ENCODE data around the gene SEC11C.
"Not testable (repeated sequence)": the region's sequence is repeated elsewhere in the genome, so short reads cannot be mapped to it uniquely, and the experiment has no call there.

The SEC11C gene

GRCh38 chr18:59139615-59140301 lies at the start of gene SEC11C:
TSS of gene SEC11C (plus strand) at chr18:59139884. CDS start at chr18:59139949, 65 bp downstream.
- DNase-seq (ENCODE audit: low read depth in 4 of 4, low spot score in 1 of 4): peak; percentile 76 to 92 (median 84)

DNA sequence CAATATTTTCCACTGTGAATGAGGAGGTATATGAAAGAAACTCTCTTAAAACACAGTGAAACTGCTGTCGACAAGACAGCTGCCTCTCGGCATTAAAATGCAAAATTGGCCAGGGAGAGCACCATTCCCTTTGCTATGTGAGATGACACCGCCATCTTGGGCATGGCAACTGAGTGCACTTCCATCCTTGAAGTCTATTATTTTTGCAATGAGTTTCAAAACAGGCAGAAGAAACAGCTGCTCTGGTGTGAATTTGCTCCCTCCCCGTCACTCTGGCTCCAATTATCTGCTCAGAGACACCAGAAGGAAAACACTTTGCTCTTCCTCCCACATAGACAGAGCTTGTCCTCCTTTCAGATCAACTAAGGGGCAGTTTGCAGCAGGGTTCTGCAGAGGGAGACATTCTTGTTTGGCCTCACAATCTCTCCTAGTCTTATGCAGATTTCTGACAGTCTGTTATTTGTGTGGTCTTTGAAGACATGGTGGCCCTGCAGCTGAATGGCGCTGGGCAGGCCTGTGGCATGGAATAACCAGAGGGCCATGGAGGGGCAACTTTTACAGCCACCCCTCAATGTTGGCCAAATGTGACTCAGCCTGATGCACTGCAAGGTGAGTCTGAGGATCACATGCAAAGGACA lies 48.6 kb upstream of the SEC11C start:
- no peak for DNase-seq (ENCODE audit: low read depth in 4 of 4, low spot score in 1 of 4)

- DNase-seq (ENCODE audit: low read depth in 4 of 4, low spot score in 1 of 4): no peak
These were observed 46.0 kb upstream of the SEC11C start for GRCh38 chr18:59093668-59094067.

- no peak for DNase-seq (ENCODE audit: low read depth in 4 of 4, low spot score in 1 of 4)
These were observed 45.1 kb upstream of the SEC11C start for GRCh38 chr18:59094569-59094968.

DNA sequence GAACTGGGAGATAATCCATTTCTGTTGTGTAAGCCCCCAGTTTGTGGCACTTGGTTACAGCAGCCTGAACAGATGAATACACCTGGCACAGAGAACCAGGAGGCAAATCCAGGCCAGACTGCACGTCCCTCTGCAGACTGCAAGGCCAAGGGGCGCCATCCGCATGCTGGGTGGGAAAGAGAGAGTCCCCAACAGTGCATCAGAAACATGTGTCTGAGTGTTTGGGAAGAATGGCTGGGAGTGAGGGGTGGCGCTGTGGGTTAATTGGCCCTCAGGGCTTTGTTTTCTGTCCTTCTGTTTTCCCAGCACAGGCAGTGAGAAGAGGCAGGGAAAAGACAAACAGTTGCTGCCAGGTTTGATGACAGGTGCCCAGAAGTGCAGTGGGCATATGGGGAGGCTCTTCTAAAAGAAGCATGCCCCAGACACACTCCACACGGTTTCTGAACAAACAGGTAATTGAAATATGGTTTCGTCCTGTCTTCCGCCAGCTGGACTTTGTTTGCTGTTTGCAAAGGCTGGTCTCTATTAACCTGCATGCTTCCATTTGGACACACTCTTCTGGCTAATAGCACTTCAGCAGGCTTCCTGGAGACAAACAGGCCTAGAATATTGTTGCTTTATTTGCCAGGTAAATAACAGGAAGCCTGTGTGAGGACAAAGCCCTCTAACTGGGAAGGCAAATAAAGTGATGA lies 43.4 kb upstream of the SEC11C start:
- no peak for DNase-seq (ENCODE audit: low read depth in 4 of 4, low spot score in 1 of 4)

DNA sequence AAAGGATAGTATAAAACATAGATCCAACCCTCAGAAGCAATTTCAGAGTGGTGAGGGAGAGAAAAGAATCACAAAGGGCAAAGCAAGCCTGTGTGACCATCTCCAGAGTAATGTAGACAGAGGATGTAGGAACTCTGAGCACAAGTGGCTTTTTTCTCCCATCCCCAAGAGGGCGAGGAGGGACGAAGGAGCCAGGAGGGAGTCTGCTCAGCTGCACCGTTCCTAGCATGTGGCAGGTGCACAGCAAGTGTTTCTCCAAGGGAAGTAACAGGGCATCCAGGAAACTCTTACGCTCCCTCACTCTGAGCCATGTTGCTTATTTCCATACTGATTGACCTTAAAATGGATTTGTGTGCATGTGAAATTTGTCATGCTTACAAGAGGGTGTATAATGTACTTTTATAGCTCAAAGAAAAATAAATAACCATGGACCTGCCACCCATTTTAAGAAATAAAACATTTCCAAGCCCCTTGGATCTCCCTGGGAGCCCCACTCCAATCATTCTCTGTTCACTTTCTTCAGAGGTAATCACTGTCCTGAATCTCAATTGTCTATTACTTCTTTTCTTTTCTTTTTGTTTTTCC lies 37.8 kb upstream of the SEC11C start:
- DNase-seq (ENCODE audit: low read depth in 4 of 4, low spot score in 1 of 4): no peak

DNA sequence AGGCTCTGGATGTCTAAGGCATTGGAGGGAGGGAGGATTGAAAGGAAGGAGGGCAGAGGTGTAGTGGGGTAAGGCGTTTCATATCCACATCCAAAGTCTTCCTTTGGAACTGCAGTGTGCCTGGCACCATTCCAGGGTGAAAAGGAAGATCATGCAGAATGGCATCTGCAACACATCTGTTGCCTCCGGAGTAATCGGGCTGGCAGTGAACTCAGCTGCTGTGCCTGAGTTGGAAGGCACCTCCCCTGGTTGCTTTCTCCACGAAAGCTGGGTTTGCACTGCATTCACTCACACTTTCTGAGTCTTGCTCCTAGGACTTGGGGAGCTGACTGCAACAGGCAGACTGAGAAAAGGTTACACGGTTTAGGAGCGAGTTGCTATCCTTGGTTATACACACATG lies 30.3 kb upstream of the SEC11C start:
- DNase-seq (ENCODE audit: low read depth in 4 of 4, low spot score in 1 of 4): no peak

GRCh38 chr18:59114160-59114559 lies 25.5 kb upstream of the SEC11C start:
- no peak for DNase-seq (ENCODE audit: low read depth in 4 of 4, low spot score in 1 of 4)

DNA sequence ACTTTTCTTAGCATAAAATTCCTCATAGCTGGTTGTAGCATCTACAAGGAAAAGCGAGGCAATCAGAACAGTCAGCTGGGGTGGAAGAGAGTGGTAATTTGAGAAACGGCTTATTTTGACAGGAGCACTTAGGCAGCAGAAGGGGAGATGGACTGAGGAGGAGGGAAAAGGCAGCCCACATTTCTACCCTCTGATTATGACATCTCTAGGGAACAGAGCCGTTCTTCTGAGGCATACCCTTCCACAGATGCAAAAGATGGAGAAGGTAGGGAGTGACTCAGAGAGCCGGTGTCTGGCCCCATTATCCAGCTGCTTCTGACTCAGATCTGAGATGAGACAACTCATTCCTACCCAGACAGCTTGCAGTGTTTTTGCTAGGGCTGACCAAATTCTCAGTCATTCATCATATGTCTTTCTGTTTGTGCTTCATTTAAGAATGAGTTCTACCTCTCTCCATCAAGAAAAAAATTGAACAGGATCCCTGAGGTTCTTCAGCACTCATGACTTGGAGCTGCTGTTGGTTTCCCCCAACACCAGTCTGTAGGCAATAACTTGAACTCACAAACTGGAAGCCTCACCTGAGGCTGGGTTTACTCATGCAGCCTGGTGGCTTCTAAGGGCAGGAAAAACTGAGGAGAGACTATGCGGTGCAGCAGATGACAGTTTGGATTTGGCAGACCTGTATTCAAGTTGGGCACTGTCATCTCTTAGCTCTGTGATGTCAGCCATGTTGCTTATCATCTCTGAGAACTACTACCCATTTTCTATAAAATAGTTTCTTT lies 15.9 kb upstream of the SEC11C start:
- DNase-seq (ENCODE audit: low read depth in 4 of 4, low spot score in 1 of 4): no peak

- DNase-seq (ENCODE audit: low read depth in 4 of 4, low spot score in 1 of 4): no peak
These were observed 15.3 kb upstream of the SEC11C start for GRCh38 chr18:59124370-59124704.

DNA sequence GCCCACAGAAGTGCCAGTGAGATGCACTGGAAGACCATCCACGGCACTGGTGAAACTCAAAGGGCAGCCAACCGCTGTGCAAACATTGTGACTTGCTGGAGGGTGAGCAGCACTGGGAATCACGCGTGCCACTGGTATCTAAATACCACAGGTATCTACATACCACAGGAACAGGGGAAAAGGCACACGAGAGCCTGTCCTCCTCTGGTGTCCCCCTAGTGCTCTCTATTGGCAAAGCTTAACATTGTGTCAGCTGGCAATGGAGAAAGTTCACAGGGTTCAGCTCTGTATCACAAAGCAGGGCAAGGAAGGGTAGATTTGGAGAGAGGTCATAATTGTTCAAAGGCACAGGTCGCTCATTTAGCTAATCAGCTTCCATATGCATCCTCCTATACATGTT lies 12.6 kb upstream of the SEC11C start:
- DNase-seq (ENCODE audit: low read depth in 4 of 4, low spot score in 1 of 4): no peak

DNA sequence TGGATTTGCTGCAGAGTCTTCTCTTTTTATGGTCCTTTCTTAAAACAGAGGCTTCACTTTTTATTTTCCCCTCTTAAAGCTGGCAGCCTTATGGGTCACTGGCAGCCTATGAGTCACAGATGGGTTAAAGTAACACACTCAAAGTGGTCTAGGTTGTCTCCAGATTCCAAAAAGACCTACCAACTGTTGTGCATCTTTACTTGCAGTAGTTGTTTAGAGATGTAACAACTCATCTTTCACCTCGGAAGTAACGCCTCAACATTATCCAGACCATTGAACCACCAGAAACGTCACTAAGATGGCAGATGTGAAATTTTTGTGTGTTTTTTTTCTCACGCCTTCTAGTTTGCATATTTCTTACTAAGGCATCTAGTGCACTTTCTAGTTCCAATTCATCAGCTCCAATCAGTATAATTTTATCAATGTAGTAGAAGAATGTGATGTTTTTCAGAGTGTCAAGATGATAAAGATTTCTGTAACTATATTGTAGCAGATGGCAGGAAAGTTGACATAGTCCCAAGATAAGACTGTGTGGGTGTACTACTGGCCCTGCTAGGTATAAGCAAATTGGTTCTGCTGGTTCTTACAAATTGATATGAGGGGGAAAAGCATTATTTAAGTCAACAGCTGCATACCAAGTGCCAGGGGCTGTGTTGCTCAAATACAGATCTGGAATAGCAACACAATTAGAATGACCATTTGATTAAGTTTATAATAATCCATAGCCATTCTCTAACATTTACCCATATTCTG lies 9.6 kb upstream of the SEC11C start:
- DNase-seq (ENCODE audit: low read depth in 4 of 4, low spot score in 1 of 4): no peak

DNA sequence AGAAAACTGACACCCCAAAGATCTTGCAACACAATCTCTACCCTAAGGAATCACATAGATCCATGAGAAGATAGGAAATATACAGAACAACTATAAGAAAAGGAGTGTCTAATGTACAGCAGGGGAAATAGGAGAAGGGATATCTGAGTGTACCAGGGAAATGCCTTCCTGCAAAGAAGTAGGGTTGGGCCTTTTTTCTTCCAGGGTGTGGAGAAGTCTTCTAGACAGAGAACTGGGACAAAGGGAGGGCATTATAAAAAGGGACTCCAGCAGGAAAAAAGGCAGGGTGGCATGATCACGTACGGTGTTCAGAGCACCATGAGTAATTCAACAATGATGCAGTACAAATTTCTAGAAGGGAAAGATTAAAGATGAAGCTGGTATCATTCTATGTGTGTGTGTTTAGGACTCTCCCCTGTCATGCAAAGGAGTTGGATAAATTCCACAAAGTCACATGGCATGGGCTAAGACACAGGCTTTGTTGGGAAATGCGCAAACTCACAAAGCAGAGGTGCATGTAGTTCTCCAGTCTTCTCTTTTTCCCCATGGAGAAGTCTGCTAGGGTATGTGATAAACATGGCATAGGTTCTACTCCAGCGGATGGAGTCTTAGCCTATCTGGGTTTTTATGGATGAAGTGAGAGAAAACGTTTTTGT lies 6.7 kb upstream of the SEC11C start:
- no peak for DNase-seq (ENCODE audit: low read depth in 4 of 4, low spot score in 1 of 4)

DNA sequence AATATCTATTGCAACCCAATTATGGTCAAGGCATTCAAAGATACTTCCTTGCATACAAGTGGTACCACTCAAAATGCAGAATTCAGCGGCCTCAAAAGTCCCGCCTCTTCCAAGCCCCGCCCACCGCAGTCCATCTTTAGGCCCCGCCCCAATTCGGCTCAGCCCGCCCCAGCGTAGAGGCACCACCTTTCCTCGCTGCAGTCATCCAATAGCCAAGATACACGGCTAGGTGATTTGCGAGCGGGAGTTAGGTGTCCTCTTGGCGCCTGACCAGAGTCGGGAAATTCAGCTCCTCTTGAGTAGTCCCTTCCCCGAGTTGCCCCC lies 431 bp upstream of the SEC11C start:
- DNase-seq (ENCODE audit: low read depth in 4 of 4, low spot score in 1 of 4): peak; percentile 80 to 88 (median 86)

GRCh38 chr18:59140302-59140885 lies 710 bp downstream of the SEC11C start:
- DNase-seq (ENCODE audit: low read depth in 4 of 4, low spot score in 1 of 4): no peak

GRCh38 chr18:59141294-59142068 lies 1.8 kb downstream of the SEC11C start:
- DNase-seq (ENCODE audit: low read depth in 4 of 4, low spot score in 1 of 4): no peak

DNA sequence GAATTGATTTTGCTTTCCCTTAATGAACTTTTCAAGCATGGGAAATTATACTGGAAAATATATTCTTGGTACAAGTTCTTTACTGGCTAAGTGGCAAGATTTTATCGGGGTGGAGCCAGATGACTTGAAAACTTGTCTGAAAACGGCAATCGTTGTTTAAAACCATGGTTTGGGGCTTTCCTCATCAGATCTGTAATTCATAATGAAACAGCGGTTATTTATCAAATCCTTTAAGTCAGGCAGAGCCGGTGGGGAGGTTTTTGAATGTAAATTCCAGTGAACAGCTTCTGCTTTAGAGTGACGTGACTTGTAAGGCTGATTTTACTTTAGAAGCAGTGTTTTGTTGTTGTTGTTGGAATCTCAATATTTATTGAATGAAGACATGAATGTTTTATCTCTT lies 2.6 kb downstream of the SEC11C start:
- no peak for DNase-seq (ENCODE audit: low read depth in 4 of 4, low spot score in 1 of 4)

GRCh38 chr18:59142800-59143416 lies 3.2 kb downstream of the SEC11C start:
- not testable (repeated sequence) for DNase-seq (ENCODE audit: low read depth in 4 of 4, low spot score in 1 of 4)

DNA sequence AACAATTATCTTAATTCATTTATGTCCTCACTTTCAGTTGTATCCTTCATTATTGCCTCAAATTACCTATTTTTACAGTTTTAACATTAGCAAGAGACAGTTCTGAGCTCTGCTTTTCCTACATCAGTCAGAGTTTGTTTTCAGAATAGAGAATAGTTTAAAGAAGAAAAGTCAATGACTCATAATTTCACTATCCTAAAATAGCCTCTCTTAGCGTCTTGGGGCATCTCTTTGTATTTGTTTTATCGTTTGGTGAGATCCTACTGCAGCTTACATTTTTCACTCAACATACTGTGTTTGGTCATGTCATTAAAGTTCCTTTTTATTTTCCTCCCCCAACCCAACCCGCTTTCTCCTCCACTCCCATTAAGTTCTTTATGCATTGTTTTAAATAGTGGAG lies 3.8 kb downstream of the SEC11C start:
- no peak for DNase-seq (ENCODE audit: low read depth in 4 of 4, low spot score in 1 of 4)
